Activated effector memory CD4-positive, alpha-beta T cell treated with anti-CD3 and anti-CD28 coated beads, Interleukin-2, amount 50 U/mL, for 16 hours (primary cell): ENCODE data around the gene GRIFIN.

Experiments used
- DNase-seq: peaks from one replicate; pipeline ENCODE4 v3.0.0-alpha.2; 2020

The GRIFIN gene

DNA sequence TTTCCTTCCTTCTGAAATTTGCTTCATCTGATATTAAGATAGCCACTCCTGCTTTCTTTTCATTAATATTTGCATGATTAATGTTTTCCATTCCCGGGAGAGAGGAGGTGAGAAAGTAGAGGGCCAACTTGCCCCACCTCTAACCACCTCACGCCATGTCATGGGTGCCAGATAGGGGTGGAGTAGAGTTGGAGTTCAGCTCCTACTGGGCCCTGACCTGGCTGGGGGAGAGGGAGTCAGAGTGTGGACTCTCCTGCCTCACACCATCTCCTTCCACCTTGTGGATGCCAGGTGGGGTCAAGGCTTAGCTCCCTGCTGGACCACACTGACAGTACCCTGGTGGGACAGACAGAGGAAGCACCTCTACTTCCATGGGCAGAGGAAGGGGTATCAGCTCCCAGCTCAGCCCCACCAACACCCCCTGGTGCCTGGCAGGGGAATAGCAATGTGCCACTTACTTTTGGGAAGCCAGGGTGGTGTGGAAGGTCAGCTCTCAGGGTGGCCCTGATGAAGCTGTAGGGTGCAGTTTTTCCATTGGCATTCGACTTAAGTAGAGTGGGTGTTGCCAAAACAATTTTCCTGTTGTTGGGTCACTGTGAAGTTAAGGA is 44.8 kb downstream of the GRIFIN start:
- DNase-seq: peak; percentile 79

DNA sequence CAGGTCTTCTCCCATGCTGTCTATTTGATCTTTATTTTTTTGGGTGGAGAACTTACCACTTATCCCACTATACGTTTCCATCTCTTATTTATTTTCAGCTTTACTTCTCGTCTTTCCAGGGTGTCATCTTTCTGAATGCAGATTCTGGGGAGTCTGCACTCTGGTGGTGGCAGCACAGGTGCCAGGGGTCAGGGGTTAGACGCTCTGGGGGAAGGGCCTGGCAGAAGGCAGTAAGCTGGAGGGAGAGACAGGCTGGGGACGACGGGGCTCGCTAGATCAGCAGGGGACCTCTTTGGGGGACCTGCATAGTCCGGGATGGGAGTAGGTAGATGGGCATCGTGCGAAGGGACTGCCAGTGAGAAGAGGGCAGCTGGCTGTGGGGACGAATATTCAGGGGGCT is 50.4 kb downstream of the GRIFIN start:
- no peak for DNase-seq
